ENCODE measurements around the gene RAB44. TPM values are rescaled to one million over a fixed set of nuclear protein-coding genes. Genes with fewer than 3 reads are reported as not detected.

The RAB44 gene
- total and polyA plus RNA-seq, 2 of the 13 experiments (the other 11 are each of a cell fraction or from before 2014, with no cell fraction given): not detected

- peak in 1 of 2 experiments; percentile 37; a peak in 1 of 4 replicates for TF ChIP-seq REST (IDR thresholded peaks at IDR 0.05; ENCODE audit: borderline replicate concordance in 1 of 2, low read depth in 1 of 2, low read length in 2 of 2)
- no peak for TF ChIP-seq SOX13 (IDR thresholded peaks at IDR 0.05)
- TF ChIP-seq SOX13 (CRISPR knock-in tag; conservative IDR thresholded peaks at IDR 0.05 in 1 of 2, IDR thresholded peaks at IDR 0.05 in 1 of 2): no peak; a peak in 2 of 4 replicates
- TF ChIP-seq ZHX1 (CRISPR knock-in tag; IDR thresholded peaks at IDR 0.05; ENCODE audit: low read depth): 0 out of 2 replicates have a peak, but pooled peaks have one; percentile 24
- TF ChIP-seq MYC (CRISPR knock-in tag; IDR thresholded peaks at IDR 0.05; ENCODE audit: borderline replicate concordance): peak; percentile 49; the same call in 1 of the 2 replicates
- TF ChIP-seq SIX4 (CRISPR knock-in tag; IDR thresholded peaks at IDR 0.05): no peak
- no peak for TF ChIP-seq SRSF4 (IDR thresholded peaks at IDR 0.05; ENCODE audit: low read depth, low read length, poor library complexity, severe bottlenecking)
- TF ChIP-seq PATZ1 (CRISPR knock-in tag; IDR thresholded peaks at IDR 0.05): peak; percentile 85
- TF ChIP-seq SRY (CRISPR knock-in tag; IDR thresholded peaks at IDR 0.05): peak; percentile 37; the same call in 1 of the 2 replicates
- no peak for TF ChIP-seq ZNF432 (CRISPR knock-in tag; IDR thresholded peaks at IDR 0.05; ENCODE audit: borderline replicate concordance)
- peak; percentile 46; the same call in 1 of the 2 replicates for TF ChIP-seq RCOR2 (CRISPR knock-in tag; IDR thresholded peaks at IDR 0.05)
- no peak for TF ChIP-seq TBX3 (IDR thresholded peaks at IDR 0.05; ENCODE audit: borderline replicate concordance)
- TF ChIP-seq MXD3 (CRISPR knock-in tag; IDR thresholded peaks at IDR 0.05): peak; percentile 41; the same call in 1 of the 2 replicates
- peak; percentile 26; the same call in 1 of the 2 replicates for TF ChIP-seq MYNN (CRISPR knock-in tag; IDR thresholded peaks at IDR 0.05; ENCODE audit: low read depth)
- no peak for TF ChIP-seq ZNF513 (CRISPR knock-in tag; conservative IDR thresholded peaks at IDR 0.05)
- TF ChIP-seq ZNF326 (CRISPR knock-in tag; IDR thresholded peaks at IDR 0.05; ENCODE audit: borderline replicate concordance): 0 out of 2 replicates have a peak, but pooled peaks have one; percentile 7
Measured at GRCh38 chr6:36676141-36677058, 21.2 kb upstream of the RAB44 start (continued).
